Measurements from ENCODE around the gene PTPRCAP.

DNA sequence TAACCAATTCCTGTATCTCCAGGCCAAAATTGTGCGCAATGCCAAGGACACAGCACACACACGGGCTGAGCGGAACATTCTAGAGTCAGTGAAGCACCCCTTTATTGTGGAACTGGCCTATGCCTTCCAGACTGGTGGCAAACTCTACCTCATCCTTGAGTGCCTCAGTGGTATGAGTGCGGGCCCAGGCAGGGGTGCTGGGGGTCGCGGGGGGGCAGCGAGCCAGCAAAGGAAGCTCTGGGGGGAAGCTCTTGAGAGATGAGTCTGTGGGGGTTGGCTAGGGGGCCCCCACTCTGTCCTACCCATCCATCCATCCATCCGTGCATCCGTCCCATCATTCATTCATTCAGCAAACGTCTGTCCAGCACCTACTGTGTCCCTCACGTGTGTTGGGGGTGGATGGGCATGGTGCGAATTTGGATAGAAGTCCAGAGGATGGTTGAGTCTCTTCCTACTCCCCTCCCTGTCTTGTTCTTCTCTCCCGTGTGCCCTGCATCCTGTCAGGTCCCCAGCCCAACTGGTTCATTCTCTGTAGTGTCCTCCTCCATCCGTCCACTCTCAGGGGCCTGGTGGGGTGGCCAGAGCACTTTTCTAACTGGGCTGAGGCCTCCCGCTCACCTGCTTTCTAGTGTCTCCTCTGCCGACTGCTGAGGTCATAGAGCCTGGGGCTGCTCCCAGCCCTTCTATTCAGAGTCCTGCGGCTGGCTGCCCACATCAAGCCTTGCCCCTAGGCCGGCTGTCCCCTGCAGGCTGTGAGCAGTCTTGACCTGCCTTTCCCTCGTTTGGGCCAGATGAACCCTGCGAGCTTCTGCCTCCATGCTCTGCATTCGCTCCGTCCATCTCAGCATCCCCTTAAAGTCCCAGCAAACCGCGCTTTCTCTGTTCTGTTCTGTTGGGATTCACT, 5.9 kb downstream of the PTPRCAP start:
- TF ChIP-seq, protein P1, sequence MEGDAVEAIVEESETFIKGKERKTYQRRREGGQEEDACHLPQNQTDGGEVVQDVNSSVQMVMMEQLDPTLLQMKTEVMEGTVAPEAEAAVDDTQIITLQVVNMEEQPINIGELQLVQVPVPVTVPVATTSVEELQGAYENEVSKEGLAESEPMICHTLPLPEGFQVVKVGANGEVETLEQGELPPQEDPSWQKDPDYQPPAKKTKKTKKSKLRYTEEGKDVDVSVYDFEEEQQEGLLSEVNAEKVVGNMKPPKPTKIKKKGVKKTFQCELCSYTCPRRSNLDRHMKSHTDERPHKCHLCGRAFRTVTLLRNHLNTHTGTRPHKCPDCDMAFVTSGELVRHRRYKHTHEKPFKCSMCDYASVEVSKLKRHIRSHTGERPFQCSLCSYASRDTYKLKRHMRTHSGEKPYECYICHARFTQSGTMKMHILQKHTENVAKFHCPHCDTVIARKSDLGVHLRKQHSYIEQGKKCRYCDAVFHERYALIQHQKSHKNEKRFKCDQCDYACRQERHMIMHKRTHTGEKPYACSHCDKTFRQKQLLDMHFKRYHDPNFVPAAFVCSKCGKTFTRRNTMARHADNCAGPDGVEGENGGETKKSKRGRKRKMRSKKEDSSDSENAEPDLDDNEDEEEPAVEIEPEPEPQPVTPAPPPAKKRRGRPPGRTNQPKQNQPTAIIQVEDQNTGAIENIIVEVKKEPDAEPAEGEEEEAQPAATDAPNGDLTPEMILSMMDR (conservative IDR thresholded peaks at IDR 0.05; ENCODE audit: low read depth, low read length): no peak
- TF ChIP-seq EZH2 (IDR thresholded peaks at IDR 0.05; ENCODE audit: borderline replicate concordance, low read depth, low read length, poor library complexity, severe bottlenecking): no peak
